Liver (tissue), 9 donors: ENCODE measurements around the gene KSR2. TPM values are rescaled to one million over a fixed set of nuclear protein-coding genes. Genes with fewer than 3 reads are reported as not detected.

Experiments
- DNase-seq: peaks from one replicate; pipeline ENCODE4 v3.0.0-alpha.2; 2017; ENCODE audit warnings: low spot score
- H3K27ac ChIP-seq, 2 donors: one replicate each; pipeline ENCODE4 v1.7.0; 2013; ENCODE audit warnings: inconsistent platforms in 2 of 2, low read length in 2 of 2, control low read depth in 1 of 2, low read depth in 1 of 2, mild to moderate bottlenecking in 1 of 2
- H3K27me3 ChIP-seq, 4 donors: one replicate each; pipeline versions ENCODE4 v1.6.1 to v1.7.0; 2013; ENCODE audit warnings: low read length in 3 of 4, inconsistent platforms in 1 of 4, mild to moderate bottlenecking in 1 of 4, moderate library complexity in 1 of 4; ENCODE audit not compliant: control insufficient read depth in 4 of 4, insufficient read depth in 4 of 4
- H3K36me3 ChIP-seq, 4 donors: one replicate each; pipeline versions ENCODE4 v1.6.1 to v1.7.0; 2013; ENCODE audit warnings: low read length in 3 of 4, mild to moderate bottlenecking in 3 of 4, low read depth in 1 of 4, moderate library complexity in 1 of 4; ENCODE audit not compliant: control insufficient read depth in 4 of 4, insufficient read depth in 3 of 4
- H3K4me1 ChIP-seq, 4 donors: one replicate each; pipeline versions ENCODE4 v1.6.1 to v1.7.0; 2013; ENCODE audit warnings: low read length in 3 of 4, mild to moderate bottlenecking in 3 of 4, moderate library complexity in 1 of 4; ENCODE audit not compliant: control insufficient read depth in 4 of 4, insufficient read depth in 4 of 4
- H3K4me3 ChIP-seq, 3 donors: one replicate each; pipeline versions ENCODE4 v1.6.1 to v1.7.0; 2013; ENCODE audit warnings: low read length in 3 of 3, control low read depth in 1 of 3, low read depth in 1 of 3, mild to moderate bottlenecking in 1 of 3
- H3K9ac ChIP-seq, 2 donors: one replicate each; pipeline ENCODE4 v1.7.0; 2013; ENCODE audit warnings: low read length in 2 of 2, mild to moderate bottlenecking in 2 of 2, moderate library complexity in 2 of 2, control low read depth in 1 of 2, low read depth in 1 of 2
- H3K9me3 ChIP-seq, 4 donors: one replicate each; pipeline versions ENCODE4 v1.6.1 to v1.7.0; 2013; ENCODE audit warnings: low read length in 3 of 4; ENCODE audit not compliant: control insufficient read depth in 4 of 4
- FOXA1 ChIP-seq: IDR thresholded peaks from 2 replicates; pipeline ENCODE4 v1.6.1; 2016; ENCODE audit warnings: antibody characterized with exemption
- FOXA2 ChIP-seq: IDR thresholded peaks from 2 replicates; pipeline ENCODE4 v1.6.1; 2016; ENCODE audit warnings: antibody characterized with exemption
- GABPA ChIP-seq, 2 donors: IDR thresholded peaks in 1 of 2; conservative IDR thresholded peaks in 1 of 2; 2 replicates each; pipeline ENCODE4 v1.6.1; 2016; ENCODE audit warnings: antibody characterized with exemption in 2 of 2, mild to moderate bottlenecking in 1 of 2, moderate library complexity in 1 of 2
- HNF4A ChIP-seq, 2 donors: conservative IDR thresholded peaks; 2 replicates each; pipeline ENCODE4 v1.6.1; 2016; ENCODE audit warnings: antibody characterized with exemption in 2 of 2, mild to moderate bottlenecking in 2 of 2
- HNF4G ChIP-seq: IDR thresholded peaks from 2 replicates; pipeline ENCODE4 v1.6.1; 2016; ENCODE audit warnings: antibody characterized with exemption
- JUND ChIP-seq, 2 donors: IDR thresholded peaks; 2 replicates each; pipeline ENCODE4 v1.6.1; 2016; ENCODE audit warnings: antibody characterized with exemption in 2 of 2
- NR2F2 ChIP-seq: IDR thresholded peaks from 2 replicates; pipeline ENCODE4 v1.6.1; 2016; ENCODE audit warnings: antibody characterized with exemption
- RAD21 ChIP-seq, 2 donors: IDR thresholded peaks; 2 replicates each; pipeline ENCODE4 v1.6.1; 2016; ENCODE audit warnings: antibody characterized with exemption in 2 of 2, mild to moderate bottlenecking in 2 of 2
- RXRA ChIP-seq, 2 donors: IDR thresholded peaks; 2 replicates each; pipeline ENCODE4 v1.6.1; 2017 to 2018; ENCODE audit warnings: antibody characterized with exemption in 2 of 2, mild to moderate bottlenecking in 1 of 2
- SP1 ChIP-seq: IDR thresholded peaks from 2 replicates; pipeline ENCODE4 v1.6.1; 2018; ENCODE audit warnings: antibody characterized with exemption, mild to moderate bottlenecking
- TAF1 ChIP-seq: conservative IDR thresholded peaks from 2 replicates; pipeline ENCODE4 v1.6.1; 2016; ENCODE audit warnings: antibody characterized with exemption, mild to moderate bottlenecking
- YY1 ChIP-seq: IDR thresholded peaks from 2 replicates; pipeline ENCODE4 v1.6.1; 2016; ENCODE audit warnings: antibody characterized with exemption, mild to moderate bottlenecking
- WGBS: extraction: QIAGEN DNeasy Blood & Tissue Kit; methylation state at CpG from one replicate; pipeline ENCODE4 v1.1.7; 2013; 5-methylcytosine and 5-hydroxymethylcytosine counted together
- polyA plus RNA-seq, 2 donors: library from polyadenylated mRNA; stranded (reverse) in 1 of 2; unstranded in 1 of 2; fragments of 200-250 nt in 1 of 2; fragments of >200 nt in 1 of 2; fragmentation: Nextera tagmentation in 1 of 2; extraction: Ambion mirVana in 1 of 2; gene quantifications; one replicate each; pipeline versions ENCODE4 v1.2.1 to v1.2.3, GENCODE V29; 2013 to 2015
- total RNA-seq, 2 donors: library from RNA; depleted of rRNA; stranded (reverse); fragments of >200 nt; gene quantifications; one replicate each; pipeline ENCODE4 v1.2.3, GENCODE V29; 2014
- TF ChIP-seq, protein P1 (sequence below): IDR thresholded peaks from 2 replicates; pipeline ENCODE4 v1.6.1; 2016; ENCODE audit warnings: antibody characterized with exemption
- TF ChIP-seq, protein P2 (sequence below): fragments of 150-350 bp; IDR thresholded peaks from 2 replicates; pipeline ENCODE4 v1.5.1; 2017; ENCODE audit warnings: improper control_type of control experiment, low read depth, low read length; ENCODE audit not compliant: missing input control
- TF ChIP-seq, protein P3 (sequence below): IDR thresholded peaks from 2 replicates; pipeline ENCODE4 v1.6.1; 2016; ENCODE audit warnings: antibody characterized with exemption, mild to moderate bottlenecking
- TF ChIP-seq, protein P4 (sequence below): IDR thresholded peaks from 2 replicates; pipeline ENCODE4 v1.6.1; 2016; ENCODE audit warnings: antibody characterized with exemption
- donor health status: healthy.
- donor health status: healthy.
- donor health status: healthy.
- donor health status: healthy.
- donor health status: healthy.

Gene KSR2
- total and polyA plus RNA-seq, 4 donors = under 0.01 to 0.02 (median under 0.01) TPM; not detected in 1

DNA sequence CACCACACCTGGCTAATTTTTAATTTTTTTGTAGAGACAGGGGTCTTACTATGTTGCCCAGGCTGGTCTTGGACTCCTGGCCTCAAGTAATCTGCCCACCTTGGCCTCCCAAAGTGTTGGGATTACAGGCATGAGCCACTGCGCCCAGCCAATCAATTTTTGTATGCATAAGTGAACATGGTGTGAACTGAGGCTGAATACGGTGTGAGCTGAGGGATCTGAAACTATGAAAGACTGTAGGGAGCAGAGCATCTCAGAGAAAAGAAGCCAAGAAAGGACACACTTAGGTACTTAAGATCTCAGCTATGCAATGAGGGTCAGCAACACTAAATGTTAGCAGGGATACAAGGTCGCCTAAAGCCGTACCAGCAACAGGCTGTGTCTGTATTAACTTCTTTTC lies 54.1 kb downstream of the KSR2 start:
- WGBS = 96% methylated on average over 4 of the region's 4 CpGs
- no peaks in the 10 kb centered on the region for H3K36me3 ChIP-seq

DNA sequence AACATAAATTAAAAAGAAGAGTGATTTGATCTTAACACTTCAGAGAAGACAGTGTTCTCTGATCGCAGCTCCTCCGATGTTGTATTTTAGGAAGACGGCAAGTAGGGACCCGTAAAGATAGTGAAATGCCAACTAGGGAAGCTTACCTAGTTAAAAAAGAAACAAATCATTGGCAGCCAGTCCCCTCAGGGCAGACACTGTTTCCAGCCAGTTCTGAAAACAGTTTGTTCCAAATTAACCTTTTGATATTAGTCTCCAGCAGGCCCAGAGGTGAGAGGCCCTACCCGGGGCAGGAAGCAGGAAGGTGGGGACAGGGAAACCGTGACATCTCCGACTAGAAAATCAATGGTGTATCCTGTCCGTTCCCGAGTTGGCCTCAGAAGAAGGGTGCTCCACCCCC lies 56.0 kb downstream of the KSR2 start:
- 72% methylated on average over 9 of the region's 9 CpGs for WGBS
- no peak overlapping the region for H3K4me3 ChIP-seq
- TF ChIP-seq GABPA (IDR thresholded peaks at IDR 0.05 in 1 of 2, conservative IDR thresholded peaks at IDR 0.05 in 1 of 2) (no peak), FOXA2 (no peak), RAD21 (IDR thresholded peaks at IDR 0.05) (no peak), HNF4A (conservative IDR thresholded peaks at IDR 0.05) (no peak), TAF1 (no peak), NR2F2 (no peak), YY1 (no peak), FOXA1 (no peak), SP1 (no peak), RXRA (IDR thresholded peaks at IDR 0.05) (no peak)
- TF ChIP-seq, protein P1, sequence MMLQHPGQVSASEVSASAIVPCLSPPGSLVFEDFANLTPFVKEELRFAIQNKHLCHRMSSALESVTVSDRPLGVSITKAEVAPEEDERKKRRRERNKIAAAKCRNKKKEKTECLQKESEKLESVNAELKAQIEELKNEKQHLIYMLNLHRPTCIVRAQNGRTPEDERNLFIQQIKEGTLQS = no peak
- TF ChIP-seq, protein P2, sequence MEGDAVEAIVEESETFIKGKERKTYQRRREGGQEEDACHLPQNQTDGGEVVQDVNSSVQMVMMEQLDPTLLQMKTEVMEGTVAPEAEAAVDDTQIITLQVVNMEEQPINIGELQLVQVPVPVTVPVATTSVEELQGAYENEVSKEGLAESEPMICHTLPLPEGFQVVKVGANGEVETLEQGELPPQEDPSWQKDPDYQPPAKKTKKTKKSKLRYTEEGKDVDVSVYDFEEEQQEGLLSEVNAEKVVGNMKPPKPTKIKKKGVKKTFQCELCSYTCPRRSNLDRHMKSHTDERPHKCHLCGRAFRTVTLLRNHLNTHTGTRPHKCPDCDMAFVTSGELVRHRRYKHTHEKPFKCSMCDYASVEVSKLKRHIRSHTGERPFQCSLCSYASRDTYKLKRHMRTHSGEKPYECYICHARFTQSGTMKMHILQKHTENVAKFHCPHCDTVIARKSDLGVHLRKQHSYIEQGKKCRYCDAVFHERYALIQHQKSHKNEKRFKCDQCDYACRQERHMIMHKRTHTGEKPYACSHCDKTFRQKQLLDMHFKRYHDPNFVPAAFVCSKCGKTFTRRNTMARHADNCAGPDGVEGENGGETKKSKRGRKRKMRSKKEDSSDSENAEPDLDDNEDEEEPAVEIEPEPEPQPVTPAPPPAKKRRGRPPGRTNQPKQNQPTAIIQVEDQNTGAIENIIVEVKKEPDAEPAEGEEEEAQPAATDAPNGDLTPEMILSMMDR = no peak
- TF ChIP-seq, protein P3, sequence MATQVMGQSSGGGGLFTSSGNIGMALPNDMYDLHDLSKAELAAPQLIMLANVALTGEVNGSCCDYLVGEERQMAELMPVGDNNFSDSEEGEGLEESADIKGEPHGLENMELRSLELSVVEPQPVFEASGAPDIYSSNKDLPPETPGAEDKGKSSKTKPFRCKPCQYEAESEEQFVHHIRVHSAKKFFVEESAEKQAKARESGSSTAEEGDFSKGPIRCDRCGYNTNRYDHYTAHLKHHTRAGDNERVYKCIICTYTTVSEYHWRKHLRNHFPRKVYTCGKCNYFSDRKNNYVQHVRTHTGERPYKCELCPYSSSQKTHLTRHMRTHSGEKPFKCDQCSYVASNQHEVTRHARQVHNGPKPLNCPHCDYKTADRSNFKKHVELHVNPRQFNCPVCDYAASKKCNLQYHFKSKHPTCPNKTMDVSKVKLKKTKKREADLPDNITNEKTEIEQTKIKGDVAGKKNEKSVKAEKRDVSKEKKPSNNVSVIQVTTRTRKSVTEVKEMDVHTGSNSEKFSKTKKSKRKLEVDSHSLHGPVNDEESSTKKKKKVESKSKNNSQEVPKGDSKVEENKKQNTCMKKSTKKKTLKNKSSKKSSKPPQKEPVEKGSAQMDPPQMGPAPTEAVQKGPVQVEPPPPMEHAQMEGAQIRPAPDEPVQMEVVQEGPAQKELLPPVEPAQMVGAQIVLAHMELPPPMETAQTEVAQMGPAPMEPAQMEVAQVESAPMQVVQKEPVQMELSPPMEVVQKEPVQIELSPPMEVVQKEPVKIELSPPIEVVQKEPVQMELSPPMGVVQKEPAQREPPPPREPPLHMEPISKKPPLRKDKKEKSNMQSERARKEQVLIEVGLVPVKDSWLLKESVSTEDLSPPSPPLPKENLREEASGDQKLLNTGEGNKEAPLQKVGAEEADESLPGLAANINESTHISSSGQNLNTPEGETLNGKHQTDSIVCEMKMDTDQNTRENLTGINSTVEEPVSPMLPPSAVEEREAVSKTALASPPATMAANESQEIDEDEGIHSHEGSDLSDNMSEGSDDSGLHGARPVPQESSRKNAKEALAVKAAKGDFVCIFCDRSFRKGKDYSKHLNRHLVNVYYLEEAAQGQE = no peak
- H3K9ac ChIP-seq = no peak overlapping the region
- peaks cover 0 to 6% (median 4%) of the 10 kb centered on the region in 4 donors for H3K9me3 ChIP-seq
- H3K4me1 ChIP-seq = no peaks in the 10 kb centered on the region
- no peaks in the 10 kb centered on the region for H3K27me3 ChIP-seq
- no peaks in the 10 kb centered on the region for H3K36me3 ChIP-seq
- H3K27ac ChIP-seq = no peak overlapping the region
- DNase-seq = no peak

More for the DNA sequence above, 54.1 kb downstream of the KSR2 start:
- Histone ChIP-seq H3K4me3 (no peak overlapping the region), H3K9me3 (peaks cover 0 to 6% (median 4%) of the 10 kb centered on the region in 4 donors), H3K27me3 (no peaks in the 10 kb centered on the region), H3K9ac (no peak overlapping the region), H3K4me1 (no peaks in the 10 kb centered on the region), H3K27ac (no peak overlapping the region)
- DNase-seq = no peak
- TF ChIP-seq HNF4G (no peak), JUND (IDR thresholded peaks at IDR 0.05) (no peak), RXRA (IDR thresholded peaks at IDR 0.05) (no peak), NR2F2 (no peak), FOXA2 (no peak), RAD21 (IDR thresholded peaks at IDR 0.05) (no peak)
- TF ChIP-seq, protein P4, sequence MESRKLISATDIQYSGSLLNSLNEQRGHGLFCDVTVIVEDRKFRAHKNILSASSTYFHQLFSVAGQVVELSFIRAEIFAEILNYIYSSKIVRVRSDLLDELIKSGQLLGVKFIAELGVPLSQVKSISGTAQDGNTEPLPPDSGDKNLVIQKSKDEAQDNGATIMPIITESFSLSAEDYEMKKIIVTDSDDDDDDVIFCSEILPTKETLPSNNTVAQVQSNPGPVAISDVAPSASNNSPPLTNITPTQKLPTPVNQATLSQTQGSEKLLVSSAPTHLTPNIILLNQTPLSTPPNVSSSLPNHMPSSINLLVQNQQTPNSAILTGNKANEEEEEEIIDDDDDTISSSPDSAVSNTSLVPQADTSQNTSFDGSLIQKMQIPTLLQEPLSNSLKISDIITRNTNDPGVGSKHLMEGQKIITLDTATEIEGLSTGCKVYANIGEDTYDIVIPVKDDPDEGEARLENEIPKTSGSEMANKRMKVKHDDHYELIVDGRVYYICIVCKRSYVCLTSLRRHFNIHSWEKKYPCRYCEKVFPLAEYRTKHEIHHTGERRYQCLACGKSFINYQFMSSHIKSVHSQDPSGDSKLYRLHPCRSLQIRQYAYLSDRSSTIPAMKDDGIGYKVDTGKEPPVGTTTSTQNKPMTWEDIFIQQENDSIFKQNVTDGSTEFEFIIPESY = no peak
- TF ChIP-seq, protein P1 = no peak
